Ishikawa (cell line): ENCODE results near the gene CEMIP2.

Experiments
- EP300 ChIP-seq: IDR thresholded peaks from 2 replicates; pipeline ENCODE4 v1.6.1; 2012; ENCODE audit warnings: borderline replicate concordance
- RAD21 ChIP-seq: IDR thresholded peaks from 2 replicates; pipeline ENCODE4 v1.6.1; 2012; ENCODE audit warnings: low read depth
- TAF1 ChIP-seq: IDR thresholded peaks from 2 replicates; pipeline ENCODE4 v1.6.1; 2012; ENCODE audit warnings: low read depth, mild to moderate bottlenecking

DNA sequence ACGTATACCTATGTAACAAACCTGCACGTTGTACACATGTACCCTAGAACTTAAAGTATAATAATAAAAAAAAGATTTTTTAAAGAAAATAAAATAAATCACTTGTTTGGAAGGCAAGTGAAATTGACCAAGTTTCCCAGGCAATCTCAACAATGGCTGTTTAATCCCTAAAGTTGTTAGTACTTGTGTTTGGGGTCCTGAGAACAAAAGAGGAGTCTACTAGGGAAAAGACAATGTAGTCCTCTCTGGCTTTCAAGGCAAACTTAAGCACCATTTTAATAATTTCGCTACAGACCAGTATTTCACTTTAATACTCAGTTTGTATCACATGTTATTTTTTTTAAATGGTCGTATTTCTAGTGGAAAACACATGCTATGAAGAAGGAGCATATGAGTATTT, 14.2 kb downstream of the CEMIP2 start:
- TF ChIP-seq TAF1 (no peak), EP300 (no peak), RAD21 (no peak)
